ENCODE data around the gene NEGR1.

NEGR1 gene

DNA sequence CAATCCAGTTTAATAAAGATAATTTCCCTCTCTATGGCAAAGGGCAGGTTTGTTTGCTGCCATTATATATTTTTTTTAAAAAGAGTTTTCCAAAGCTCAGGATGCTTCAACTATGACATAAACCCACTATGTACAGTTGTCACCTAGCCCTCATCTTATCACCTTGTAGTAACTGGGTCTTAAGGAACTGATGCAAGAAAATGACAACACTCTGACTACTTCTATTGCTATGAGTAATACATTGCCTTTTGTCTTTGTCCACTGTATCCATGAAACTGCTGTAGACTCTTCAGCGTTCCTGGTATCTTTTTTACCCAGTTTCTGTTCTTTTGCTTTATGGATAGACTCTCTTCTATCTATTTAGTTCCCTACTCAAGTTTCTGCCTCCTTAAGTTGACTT, 586.5 kb downstream of the NEGR1 start:
- no peak for DNase-seq (ENCODE audit: low read depth, low spot score)

GRCh38 chr1:71695084-71695483, 587.3 kb downstream of the NEGR1 start:
- no peak for DNase-seq (ENCODE audit: low read depth, low spot score)

DNA sequence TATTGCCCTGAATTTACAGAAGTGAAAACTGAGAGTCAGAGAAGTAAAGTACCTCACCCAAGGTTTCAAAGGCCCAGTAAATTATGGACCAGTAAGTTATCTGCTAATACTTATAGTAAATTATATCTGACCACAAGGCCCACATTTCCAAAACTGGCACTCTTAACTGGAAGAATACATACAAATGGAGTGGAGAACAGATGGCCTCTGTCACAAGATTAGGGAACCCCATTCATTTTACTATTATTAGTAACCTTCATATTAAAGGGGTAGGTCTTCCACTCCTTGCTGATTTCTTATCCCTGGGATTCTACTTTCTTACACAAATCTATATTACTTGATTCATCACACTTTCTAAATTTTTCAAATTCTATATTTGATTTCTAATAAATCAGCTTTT, 588.8 kb downstream of the NEGR1 start:
- DNase-seq (ENCODE audit: low read depth, low spot score), result no peak

DNA sequence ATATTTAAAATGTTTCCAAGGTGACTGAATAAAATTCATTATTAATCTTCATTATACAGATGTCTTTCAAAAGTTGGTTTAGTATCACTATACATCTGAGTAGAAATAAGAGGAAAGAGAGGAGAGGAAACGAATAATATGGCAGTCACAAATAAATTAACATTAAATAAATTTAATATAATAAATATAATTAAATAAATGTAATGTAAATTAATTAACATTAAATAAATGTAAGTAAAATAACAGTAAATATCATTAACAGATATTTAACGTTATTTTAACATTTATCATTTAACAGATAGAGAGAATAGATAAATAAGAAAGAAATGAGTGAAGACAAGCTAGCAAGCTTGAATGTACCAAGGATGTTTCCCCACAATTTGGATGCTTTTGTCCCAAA, 592.7 kb downstream of the NEGR1 start:
- no peak for DNase-seq (ENCODE audit: low read depth, low spot score)

GRCh38 chr1:71687376-71687775, 595.0 kb downstream of the NEGR1 start:
- no peak for DNase-seq (ENCODE audit: low read depth, low spot score)

- DNase-seq (ENCODE audit: low read depth, low spot score), result no peak
These were observed 605.1 kb downstream of the NEGR1 start for GRCh38 chr1:71676979-71677925.

DNA sequence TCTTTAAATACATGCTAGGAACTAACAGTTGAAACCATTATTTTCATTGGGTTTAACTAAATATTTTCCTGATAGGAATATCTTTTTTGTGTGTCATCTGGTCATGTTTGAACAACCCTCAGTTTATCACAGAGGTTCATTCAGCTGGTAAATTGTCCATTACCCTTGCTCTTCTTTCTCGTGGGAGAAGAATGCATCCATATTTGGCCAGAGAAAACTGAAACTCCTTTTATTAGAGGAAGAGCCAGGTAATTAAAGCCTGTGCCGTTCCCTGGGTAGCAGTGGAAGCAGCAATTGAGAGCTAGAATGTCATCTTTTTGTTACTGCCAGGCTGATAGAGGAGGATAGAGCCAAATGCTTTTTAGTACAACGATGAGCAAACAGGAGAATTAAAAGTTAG, 614.3 kb downstream of the NEGR1 start:
- no peak for DNase-seq (ENCODE audit: low read depth, low spot score)

DNA sequence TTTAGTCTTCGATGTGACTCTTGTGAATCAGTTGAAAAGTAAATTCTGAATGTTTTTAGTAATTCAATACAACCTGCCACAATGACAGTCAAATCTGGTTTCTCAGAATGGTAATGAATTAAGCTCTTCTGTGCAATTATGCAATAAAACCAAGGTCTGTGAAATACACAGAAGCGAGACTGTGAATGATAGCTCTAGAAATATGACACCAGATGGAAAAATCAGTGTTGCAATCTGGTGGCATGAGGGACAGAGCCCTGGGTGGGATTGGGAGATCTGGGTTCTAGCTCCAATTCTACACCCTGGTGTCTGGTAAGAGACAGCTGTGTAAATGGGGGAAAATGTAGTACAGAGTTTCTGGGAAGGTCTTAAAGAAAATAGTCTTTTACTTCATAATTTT, 615.1 kb downstream of the NEGR1 start:
- no peak for DNase-seq (ENCODE audit: low read depth, low spot score)

DNA sequence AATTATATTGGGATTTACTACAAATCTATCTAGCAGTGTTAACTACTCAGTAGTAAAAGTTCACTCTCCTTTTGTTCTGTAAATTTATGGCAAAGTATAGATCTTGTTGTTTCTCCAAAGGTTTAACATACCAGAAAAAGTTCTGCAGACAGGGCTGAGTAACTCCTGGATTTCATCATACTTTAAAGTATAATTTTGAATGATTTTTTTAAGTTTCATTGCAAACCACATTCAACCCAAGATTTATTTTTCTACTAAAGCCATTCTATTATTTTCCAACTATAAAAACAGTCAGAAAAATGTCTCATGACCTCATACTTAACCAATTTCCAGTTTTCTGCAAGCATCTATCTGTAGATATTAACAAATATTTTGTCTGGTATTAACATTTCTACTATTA, 615.7 kb downstream of the NEGR1 start:
- DNase-seq (ENCODE audit: low read depth, low spot score), result no peak

GRCh38 chr1:71660411-71660810, 621.9 kb downstream of the NEGR1 start:
- no peak for DNase-seq (ENCODE audit: low read depth, low spot score)

GRCh38 chr1:71657891-71658679, 624.3 kb downstream of the NEGR1 start:
- no peak for DNase-seq (ENCODE audit: low read depth, low spot score)

- no peak for DNase-seq (ENCODE audit: low read depth, low spot score)
These were observed 625.4 kb downstream of the NEGR1 start for GRCh38 chr1:71656902-71657301.

DNA sequence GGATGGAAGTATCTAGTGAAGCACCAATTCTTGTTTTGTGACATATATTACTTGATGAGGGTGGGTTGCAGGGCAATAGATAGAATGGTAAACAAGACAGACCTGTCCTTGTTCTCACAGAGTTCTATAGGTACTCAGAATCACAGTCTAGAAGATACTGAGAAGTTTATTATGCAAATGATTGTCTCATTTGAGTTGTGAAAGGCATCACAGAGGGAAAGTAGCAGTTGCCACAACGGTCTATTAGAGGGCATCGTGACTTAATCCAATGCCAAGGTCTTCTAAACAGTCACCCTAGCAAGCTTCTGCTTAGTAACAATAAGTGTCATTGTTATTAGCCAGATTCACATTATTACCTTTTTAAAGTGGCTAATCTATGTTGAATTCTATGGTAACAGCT, 626.7 kb downstream of the NEGR1 start:
- no peak for DNase-seq (ENCODE audit: low read depth, low spot score)

DNA sequence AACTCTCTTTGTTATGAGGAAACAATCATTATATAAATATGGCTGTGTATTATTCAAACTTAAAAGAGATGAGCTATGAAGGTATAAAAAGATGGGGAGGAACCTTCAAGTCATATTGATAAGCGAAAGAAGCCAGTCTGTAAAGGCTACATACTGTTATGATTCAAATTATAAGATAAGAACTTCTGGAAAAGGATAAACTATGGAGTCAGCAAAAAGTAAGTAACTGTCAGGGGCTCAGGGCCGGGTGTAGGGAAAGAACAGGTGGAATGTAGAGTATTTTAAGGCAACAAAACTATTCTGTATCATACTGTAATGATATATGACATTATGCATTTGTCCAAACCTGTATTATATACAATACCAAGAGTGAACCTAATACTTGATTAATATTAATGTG, 628.4 kb downstream of the NEGR1 start:
- DNase-seq (ENCODE audit: low read depth, low spot score), result no peak

- no peak for DNase-seq (ENCODE audit: low read depth, low spot score)
These were observed 631.1 kb downstream of the NEGR1 start for GRCh38 chr1:71651214-71651613.

DNA sequence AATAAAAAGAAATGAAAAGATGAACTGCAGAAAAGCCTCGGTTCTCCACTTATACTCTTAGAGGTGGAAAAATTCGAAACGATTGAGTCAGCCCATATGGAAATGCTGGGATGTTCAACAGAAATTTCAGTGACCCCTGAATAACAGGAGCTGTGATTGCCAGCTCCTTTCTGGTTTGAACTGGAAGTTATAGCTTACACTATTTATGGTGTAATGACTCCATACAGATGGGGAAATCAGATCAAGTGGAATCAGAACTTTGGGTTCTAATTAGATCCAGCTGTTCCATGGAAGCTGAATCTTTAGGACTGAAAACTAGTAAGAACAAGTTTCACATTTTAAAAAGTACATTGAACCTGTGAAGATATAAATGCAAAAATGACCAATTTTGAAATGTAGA, 632.2 kb downstream of the NEGR1 start:
- DNase-seq (ENCODE audit: low read depth, low spot score), result no peak

GRCh38 chr1:71649608-71650007, 632.7 kb downstream of the NEGR1 start:
- no peak for DNase-seq (ENCODE audit: low read depth, low spot score)

DNA sequence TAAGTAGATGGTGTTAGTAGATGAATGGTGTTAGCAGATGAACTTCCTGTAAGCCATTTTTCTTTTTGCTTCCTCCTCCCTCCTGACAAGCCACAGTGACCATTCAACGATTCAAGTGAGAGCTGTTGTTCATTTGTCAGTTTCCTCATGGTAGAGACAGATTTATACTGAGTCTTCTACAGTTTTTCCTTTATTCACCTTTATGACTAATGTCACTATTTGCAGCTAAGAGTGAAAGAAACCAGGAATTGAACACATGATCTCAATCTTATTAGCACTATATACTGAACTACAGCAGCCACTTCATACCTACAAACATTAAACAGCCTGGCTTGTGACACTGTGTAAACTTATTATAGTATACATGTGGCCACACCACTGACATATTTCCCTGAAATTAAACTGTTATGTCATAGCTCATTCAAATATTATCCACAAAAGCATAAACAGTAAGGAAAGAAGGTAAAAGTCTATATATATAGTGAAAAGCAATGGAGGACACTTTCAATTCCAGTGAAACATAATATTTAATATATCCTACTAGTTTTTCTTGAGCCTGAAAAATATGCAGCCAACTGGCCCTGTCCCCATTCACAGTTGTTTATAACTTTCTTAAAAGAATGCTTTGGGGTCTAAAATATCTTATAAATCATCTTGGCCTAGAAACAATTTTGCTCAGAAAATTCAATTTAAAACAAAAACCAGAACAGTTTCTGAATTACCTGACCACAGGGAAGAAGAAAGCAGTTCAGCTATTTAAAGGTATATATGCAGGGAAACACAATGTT, 634.6 kb downstream of the NEGR1 start:
- no peak for DNase-seq (ENCODE audit: low read depth, low spot score)

GRCh38 chr1:71645015-71645414, 637.3 kb downstream of the NEGR1 start:
- no peak for DNase-seq (ENCODE audit: low read depth, low spot score)

- no peak for DNase-seq (ENCODE audit: low read depth, low spot score)
These were observed 640.4 kb downstream of the NEGR1 start for GRCh38 chr1:71641903-71642302.

- no peak for DNase-seq (ENCODE audit: low read depth, low spot score)
These were observed 641.3 kb downstream of the NEGR1 start for GRCh38 chr1:71640998-71641397.

DNA sequence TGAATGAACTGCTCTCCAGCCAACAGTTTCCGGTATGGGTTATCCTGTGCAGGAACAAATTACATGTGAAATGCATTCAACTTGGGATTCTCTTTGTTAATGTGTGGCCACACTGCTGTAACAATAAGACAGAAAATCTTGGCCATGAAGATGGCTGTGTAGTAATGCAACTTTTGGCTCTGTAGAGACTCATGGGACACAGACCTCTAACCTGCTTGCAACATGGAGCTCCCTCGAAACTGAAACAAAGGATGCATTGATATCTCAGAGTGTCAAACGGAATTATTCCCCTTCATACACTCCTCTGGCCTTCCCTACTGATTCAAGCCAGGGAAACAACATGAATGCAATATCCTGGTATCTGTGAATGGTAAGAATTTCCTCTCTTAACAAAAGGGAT, 642.2 kb downstream of the NEGR1 start:
- DNase-seq (ENCODE audit: low read depth, low spot score), result no peak
